ENCODE measurements around the gene GNAO1. TPM values are rescaled to one million over a fixed set of nuclear protein-coding genes. Genes with fewer than 3 reads are reported as not detected.

Gene GNAO1
- total RNA-seq, 1 donor from 2014 or later, result not detected

DNA sequence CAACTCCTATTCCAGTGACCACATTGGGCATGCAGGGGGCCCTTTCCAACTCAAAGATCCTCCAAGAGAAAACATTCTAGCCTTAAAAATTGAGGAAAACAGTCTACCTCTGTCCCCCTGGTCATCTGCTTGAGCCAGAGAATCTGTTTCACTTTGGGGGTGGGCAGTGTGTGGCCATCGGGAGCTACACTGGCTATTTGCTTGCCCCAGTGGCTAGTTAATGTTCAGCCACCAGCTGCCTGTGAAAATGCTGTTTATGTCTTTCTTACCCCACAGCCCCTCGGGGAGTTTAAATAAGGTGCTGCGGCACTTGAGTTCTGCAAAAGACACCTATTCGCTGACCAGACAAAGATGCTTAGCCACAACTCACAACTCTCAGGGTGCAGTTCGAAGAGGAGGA lies 43.4 kb downstream of the GNAO1 start:
- no peak for DNase-seq (ENCODE audit: extremely low read depth, low read depth, low spot score)

DNA sequence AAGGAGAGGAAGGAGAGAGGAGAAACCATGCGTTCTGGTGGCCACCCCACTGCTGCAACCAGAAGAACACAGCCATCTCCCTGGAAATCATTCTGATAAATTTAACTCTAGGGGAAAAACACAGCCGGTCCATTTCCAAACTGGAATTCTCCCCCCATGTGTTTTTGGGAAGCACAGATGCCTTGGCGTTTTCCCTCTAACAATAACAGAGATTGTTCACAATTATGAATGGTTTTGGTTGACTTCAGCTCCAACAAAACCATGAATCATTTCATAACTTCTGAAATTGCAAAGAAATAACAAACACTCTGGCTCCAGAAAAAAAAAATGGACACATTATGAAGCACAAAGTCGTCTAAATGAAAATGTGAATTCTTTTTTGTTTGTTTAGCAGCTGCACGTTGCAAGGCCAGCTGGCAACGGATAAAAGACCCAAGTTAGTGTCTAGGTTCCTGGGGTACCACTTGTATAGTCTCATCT lies 46.2 kb downstream of the GNAO1 start:
- no peak for DNase-seq (ENCODE audit: extremely low read depth, low read depth, low spot score)

DNA sequence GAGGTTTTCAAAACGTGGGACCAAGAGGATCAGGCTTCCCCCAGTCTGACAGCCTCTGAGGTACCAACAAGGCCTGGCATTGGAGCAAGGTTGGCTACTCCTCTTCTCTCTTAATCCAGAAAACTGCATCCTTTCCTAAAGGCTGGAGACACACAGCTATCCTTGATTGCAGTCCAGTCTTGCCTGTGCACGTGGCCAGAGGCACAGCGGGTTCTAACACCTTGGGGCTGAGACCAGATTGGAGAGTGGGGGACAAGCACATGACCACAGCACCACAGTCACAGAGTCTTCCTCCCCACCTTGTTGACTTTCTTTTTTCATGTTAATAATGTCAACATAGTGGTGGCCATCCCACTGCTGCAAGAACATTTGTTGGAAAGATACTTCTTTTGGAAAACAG lies 46.9 kb downstream of the GNAO1 start:
- DNase-seq (ENCODE audit: extremely low read depth, low read depth, low spot score), result no peak

DNA sequence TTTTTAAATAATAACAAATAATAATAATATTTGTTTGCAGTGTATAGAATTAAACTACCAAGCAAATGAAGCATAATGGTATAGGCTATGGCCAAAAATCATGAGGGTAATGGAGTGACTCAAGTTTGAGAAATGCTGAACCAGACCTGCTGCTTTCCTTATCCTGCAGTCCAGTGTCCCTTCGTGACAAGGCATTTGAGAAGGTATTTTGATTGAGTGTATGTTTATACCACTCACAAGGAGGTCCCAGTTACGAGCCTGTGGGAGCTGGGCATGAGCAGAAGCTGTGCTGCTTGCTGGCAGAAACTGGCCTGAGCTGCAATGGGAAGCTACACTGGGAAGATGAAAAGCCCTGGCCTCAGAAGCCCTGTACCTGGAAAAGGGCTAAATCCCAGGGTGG lies 50.3 kb downstream of the GNAO1 start:
- DNase-seq (ENCODE audit: extremely low read depth, low read depth, low spot score), result no peak

DNA sequence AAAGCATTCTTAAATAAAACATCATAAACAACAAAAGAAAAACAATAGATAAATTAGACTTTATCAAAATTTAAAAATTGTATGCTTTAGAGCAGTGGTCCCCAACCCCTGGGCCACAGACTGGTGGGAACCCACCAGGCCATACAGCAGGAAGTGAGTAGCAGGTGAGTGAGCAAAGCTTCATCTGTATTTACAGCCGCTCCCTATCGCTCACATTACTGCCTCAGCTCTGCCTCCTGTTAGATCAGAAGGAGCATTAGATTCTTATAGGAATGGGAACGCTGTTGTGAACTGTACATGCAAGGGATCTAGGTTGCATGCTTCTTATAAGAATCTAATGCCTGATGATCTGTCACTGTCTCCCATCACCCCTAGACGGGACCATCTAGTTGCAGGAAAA lies 51.5 kb downstream of the GNAO1 start:
- no peak for DNase-seq (ENCODE audit: extremely low read depth, low read depth, low spot score)

DNA sequence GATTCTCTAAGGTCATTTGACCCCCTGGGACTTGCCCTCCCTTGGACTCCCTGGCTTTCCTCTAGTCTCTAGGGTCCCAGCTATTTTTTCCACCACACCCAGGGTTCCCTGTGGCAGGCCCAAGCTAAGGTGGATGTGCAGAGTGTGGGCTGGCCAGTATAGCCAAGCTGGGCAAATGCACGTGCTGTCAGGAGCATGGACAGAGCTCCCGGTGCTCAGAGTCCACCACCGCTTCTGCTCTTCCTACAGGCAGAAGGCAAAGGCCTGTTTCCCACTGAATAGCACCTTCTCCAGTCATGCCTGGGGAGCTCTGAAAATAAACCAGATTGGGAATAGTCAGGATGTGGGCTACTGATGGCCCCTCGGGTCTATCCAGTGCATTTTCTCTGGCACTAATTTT lies 53.3 kb downstream of the GNAO1 start:
- DNase-seq (ENCODE audit: extremely low read depth, low read depth, low spot score), result no peak

DNA sequence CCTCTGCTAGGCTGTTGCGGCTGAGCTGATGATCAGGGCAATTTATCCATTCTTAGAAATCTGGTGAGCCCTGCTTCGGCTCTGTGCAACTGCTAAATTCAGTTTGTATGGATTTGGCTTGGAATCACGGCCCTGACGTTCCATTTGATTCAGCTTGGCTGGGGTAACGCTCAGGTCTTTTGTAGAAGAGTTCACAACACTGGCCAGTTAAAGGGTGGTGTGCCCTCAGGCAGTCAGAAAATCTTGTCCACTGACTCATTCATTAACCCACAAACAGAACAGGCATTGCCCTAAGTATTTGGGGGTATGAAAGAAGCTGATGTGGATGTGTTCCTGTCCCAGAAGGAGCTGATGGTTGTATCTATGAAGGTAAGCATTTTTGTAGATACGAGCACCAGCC lies 53.9 kb downstream of the GNAO1 start:
- DNase-seq (ENCODE audit: extremely low read depth, low read depth, low spot score), result no peak

DNA sequence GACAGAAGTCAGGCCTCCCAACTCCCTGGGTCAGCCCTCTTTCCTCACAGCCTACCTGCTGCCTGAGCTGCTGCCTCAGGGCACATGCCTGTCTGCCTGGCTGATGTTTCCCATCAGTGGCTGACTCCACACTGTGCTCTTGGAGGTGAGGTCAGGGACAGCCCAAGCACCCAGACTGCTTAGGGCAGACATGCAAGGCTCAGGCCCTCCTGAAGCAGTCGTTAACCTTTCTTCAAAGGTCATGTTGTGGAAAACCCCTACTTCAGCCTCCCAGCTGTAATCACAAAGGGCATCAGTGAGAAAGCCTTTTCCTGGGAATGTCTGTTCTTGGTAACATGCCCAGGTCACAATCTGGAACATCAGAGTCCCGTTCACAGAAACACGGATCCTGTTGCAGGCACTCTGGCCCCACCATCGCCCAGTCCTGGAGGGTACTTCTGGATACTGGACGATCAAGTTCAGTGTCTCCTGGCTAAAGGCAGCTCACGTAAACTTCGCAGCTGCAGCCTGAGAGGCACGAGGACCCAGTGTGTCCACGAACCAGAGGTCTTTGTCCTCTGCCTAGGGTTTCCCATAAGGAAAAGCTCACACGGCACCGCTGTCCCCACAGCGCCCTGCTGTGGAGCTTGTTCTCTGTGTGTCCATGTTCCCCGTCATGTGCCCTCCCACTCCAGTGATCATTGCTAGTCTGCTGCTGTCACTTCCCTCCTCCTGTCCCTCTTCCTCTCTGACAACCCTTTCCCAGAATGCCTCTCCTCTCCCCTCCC lies 54.9 kb downstream of the GNAO1 start:
- no peak for DNase-seq (ENCODE audit: extremely low read depth, low read depth, low spot score)

DNA sequence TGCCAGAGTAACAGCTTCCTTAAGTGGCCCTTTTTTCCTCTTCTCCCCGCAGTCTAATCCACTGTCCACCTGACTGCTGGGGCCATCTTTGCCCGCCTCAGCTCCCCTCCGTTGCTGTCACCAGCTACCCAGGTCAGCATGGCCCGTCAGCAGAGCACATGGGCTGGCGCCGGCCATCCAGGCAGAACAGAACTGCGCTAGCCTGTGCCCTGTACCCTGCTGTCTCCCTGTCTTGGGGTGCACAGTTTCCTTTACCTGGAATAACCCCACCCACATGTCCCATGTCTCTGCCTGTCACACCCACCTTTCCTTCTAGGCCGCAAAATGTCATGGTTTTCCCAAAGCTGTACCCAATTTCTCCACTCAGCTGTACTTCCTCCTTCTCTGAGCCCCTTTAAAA lies 55.7 kb downstream of the GNAO1 start:
- DNase-seq (ENCODE audit: extremely low read depth, low read depth, low spot score), result no peak

DNA sequence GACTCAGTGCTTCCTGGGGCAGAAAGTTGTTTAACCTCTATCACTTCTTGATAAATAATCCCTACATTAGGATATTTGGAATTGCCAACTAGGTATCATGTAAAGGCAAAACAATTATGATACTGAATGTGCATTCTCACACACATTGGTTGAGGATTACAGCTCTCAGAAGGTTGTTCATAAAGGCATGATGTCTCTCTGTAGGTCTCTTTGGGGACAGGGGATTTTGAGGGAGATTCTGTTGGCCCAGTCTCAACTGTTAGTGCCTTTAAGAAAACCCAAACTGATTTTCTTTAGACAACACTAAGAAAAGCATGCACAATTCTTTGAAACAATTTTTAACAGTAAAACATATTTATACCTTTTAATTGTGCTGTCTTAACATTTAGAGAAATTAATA lies 56.5 kb downstream of the GNAO1 start:
- no peak for DNase-seq (ENCODE audit: extremely low read depth, low read depth, low spot score)

DNA sequence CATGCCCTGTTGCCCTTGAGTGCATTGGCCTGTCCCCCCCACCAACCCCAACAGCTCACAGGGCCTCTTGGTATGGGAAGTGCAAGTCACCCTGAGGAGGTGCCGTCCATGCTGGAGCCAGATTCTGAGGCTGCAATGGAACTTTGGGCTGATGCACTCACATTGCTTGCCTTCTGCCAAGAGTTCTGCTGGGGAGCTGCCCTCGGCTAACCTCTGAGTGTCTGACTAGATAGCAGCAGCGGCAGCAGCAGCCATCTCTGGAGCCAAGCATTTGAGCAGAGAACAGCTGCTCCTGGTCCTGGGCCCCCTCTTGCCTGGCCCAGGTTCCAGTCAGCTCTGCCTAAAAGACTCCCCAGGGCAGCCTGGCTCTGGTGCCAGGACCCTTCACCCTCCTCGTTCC lies 61.5 kb downstream of the GNAO1 start:
- no peak for DNase-seq (ENCODE audit: extremely low read depth, low read depth, low spot score)

DNA sequence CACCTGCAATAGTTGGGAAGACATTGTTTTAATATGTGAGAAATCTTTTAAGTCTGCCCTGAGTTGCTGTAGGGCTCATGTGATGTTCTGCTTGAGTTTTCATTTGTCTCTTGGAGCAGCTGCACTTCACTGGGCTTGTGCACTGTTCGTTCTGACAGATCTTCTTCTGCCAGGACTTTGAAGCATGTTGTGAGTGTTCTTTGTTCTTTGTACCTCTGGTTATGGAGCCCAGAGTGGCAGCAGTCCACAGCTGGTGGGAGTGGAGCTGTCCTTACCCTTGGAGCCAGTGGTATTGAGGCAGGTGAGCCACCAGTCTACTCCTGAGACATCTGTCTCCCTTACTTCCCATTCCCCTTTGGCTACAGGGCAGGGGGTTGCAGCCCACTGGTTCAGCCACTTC lies 64.6 kb downstream of the GNAO1 start:
- DNase-seq (ENCODE audit: extremely low read depth, low read depth, low spot score), result no peak

DNA sequence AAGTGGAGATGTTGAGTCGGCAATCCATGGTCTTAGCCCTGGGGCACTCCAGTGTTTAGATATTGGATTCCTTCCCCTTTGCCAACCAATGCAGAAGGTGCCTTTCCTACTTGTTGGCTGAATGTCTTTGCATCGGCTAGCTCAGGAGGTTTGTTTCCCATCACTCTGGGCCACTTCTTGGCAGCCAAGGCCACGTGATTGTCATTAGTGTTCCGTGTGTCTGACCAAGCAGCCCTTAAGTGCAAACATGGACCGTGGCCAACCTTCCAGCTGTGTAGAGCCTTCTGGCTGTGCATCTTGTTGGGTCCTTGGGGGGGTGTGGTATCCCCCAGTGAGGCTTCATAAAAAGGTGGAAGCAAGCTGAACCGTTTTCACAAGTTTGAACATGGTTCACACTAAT lies 66.0 kb downstream of the GNAO1 start:
- no peak for DNase-seq (ENCODE audit: extremely low read depth, low read depth, low spot score)

DNA sequence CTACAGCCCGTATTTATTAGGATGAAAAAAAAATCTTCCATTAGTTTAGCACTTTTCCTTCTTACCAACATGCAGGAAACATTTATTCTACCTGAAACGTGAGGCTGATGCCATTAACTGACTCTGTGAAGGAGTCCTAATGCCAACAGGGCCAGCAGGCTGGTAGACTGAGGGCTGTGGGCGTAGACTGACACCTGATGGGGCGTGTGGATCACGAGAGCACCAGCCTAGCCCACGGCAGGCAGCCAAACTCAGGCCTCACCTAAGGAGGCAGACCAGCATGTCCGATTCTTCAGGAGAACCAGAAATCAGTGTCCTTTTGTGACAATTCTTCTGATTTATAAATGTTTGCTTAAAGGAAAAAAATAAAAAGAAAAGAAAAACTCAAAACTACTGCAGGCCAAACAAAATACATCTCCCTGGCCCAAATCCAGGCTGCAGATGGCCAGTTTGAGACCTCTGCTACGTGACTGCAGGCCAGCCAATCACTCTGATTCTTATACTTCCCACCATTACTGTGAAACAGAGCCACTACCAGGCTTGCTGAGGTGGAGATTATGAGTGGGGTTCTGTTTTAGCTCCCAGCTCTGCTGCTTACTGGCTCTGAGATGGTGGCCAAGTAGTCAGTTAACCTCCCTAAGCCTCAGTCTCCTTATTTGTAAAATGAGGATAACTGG lies 66.5 kb downstream of the GNAO1 start:
- DNase-seq (ENCODE audit: extremely low read depth, low read depth, low spot score), result no peak

DNA sequence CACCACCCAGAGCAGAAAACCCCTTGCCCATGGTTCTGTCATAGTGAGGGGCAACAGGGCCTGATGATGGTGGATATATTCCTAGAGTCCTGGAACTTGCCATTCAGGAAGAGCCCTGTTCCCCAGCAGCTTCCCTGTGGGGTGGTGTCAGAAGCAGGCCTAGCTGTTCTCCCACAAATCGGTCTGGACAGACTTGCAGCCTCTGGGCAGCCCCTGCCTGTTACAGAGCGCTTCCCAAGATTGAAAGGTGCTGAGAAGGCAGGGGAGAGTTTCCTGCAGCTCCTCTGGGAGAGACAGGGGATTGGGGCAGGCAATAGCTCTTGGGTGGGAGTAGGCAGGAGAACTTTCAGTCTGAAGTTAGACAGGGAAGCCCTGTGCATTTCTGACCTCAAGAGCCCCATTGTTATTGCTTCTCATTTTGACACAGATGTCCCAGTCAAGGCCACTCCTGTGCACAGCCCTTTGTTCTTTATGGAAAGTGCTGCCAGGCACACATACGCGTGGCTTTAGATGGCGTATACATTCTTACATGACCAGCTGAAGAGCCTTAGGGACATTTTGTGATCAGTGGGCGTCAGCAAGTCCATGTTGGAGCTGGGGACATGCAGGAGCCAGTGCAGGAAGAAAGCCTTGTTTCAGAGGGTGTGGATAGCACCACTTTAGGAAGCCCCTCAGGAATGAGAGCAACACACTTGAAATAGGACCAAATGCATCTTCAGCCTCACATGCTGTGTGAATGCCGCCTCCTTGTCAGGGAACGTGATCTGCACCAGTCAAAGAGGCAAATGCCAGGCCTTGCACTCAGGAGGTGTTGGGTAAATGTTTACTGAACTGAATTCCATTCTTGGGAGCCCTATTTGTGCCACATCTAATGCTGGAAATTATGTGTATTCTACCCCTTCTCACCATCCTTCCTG lies 67.5 kb downstream of the GNAO1 start:
- DNase-seq (ENCODE audit: extremely low read depth, low read depth, low spot score), result no peak

DNA sequence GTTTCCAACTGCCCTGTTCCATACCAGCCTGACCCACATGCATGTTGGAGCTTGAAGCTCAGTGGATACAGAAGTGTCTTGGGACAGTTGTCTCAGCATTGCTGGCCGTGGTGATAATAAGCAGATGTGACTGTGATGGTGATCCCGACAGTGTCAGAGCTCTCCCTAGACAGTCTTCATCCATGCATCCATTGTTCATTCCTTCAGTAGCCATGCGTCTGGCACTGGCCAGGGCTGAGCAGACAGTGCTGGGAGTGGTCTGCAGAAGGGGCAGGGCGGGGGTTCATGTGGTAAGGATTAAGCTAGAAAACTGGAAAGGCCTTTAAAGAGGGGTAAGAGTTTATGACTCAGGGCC lies 68.1 kb downstream of the GNAO1 start:
- DNase-seq (ENCODE audit: extremely low read depth, low read depth, low spot score), result no peak

DNA sequence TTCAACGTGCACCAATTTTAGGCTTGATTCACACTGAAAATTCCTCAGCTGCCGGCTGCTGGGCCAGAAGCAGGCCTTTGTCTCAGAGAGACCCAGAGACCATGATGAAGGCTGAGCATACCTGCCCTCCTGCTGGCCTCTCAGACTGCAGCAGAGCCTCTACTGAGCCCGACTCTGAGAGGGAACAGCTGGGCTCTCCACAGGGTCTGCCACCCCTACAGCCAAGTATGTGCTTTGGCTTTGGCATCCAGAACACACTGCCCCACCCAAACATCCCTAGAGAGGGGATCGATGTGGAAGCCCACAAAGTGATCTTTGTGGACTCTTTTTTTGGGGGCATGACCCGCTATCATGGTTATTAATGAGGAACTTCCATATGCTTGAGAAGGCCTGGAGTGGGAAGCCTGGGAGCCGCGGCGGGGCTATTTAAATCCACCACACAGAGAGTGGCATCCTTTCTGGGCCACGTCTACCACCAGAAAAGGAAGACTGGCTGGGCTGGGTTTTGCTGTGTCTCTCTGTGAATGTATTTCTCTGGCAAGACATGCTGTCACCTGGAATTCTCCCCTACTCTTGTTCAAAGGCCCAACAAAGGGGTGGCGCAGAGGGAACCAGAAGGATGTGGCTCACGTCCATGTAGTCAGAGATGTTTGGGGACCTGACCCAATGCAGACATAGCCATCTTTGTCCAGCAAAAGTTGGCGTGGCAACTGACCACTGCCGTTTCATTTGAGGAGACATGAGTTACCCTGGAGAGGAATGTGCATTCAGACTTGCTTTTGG lies 69.3 kb downstream of the GNAO1 start:
- DNase-seq (ENCODE audit: extremely low read depth, low read depth, low spot score), result no peak

DNA sequence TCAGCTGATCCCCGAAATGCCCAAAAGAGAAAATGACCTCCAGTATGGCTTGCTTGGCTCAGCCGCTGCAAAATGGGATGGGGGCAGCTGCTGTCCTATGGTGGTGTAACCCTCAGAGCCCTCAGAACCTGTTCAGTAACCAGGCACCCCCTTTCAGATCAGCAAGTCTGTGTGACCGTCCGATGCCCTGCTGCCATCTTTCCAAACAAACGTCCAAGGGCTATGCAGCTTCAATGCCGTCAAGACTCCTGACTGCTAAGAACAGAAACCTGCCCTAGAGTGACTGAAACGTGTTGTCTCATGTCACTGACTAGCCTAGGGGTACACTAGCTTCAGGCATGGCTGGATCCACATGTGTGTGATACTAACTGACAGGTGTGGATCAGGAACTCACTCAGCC lies 70.4 kb downstream of the GNAO1 start:
- no peak for DNase-seq (ENCODE audit: extremely low read depth, low read depth, low spot score)

DNA sequence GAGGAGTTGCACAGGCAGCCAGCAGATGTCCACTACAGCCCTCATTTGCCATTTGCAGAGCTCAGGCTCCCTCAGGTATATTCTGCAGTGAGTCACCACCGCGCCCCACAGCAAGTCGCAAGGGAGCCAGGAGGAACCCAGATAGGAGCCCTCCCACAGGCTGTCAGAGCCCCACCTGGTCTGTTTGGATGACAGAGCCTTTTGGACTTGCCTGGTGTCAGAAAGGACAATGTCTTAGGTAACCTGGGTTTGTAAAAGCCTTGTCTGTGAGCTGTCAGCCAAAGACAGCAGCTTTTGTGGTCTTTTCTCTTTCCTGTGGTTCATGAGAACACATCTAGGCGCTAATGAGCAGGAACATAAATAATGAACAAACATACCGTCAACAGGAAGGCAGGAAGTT lies 70.9 kb downstream of the GNAO1 start:
- DNase-seq (ENCODE audit: extremely low read depth, low read depth, low spot score), result no peak

DNA sequence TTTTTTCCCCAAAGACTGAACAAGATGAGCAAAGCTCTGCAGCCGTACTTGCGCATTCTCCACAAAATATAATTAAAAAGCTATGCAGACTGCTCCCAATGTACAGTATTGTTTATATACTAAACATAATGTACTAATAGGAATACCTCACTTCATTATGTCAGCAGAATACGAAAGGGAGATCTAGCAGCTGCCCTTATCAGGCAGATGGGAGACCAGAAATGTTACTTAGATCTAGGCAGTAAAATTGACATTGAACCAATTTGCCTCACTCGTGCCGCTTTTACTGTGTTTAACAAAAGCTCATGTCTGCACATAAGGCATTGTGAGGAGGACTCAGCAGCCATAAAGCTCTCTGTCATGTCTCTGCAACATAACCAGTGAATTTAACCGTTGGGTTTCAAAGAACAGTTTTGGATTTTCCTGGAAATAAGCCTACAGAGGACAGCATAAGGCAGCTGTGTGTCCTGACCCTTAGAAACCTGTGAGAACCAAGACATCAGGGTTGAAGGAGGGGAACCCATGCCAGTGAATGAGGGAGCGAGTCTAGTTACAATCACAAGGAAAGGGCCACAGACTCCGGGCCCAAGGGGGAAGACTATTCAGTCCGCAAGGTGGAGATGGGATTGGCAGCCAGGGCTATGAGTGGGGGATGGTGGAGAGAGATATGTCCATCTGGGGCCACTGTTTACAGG lies 71.4 kb downstream of the GNAO1 start:
- DNase-seq (ENCODE audit: extremely low read depth, low read depth, low spot score), result no peak

All from glomerular endothelial cell (primary cell).